GM19395 (cell line): ENCODE measurements around the gene SHC1.

Experiments used
- ATAC-seq: cut with Tn5 transposase; IDR thresholded peaks from one replicate; pipeline ENCODE4 v1.9.1; 2021; ENCODE audit warnings: mild to moderate bottlenecking, moderate library complexity; ENCODE audit not compliant: unreplicated experiment

SHC1 gene

GRCh38 chr1:154974808-154975408 lies 4.4 kb upstream of the SHC1 start:
- ATAC-seq: peak; percentile 55

GRCh38 chr1:154974102-154974807 lies 3.7 kb upstream of the SHC1 start, which contains the start of gene CKS1B:
TSS of gene CKS1B (plus strand) at chr1:154974681. CDS start at chr1:154974746, 65 bp downstream.
- ATAC-seq: peak; percentile 76

- ATAC-seq: peak; percentile 25
Measured at GRCh38 chr1:154973344-154974101, 3.0 kb upstream of the SHC1 start.

GRCh38 chr1:154972517-154973343 lies 2.2 kb upstream of the SHC1 start:
- ATAC-seq: no peak

GRCh38 chr1:154972213-154972516 lies 1.6 kb upstream of the SHC1 start:
- ATAC-seq: no peak

- ATAC-seq: no peak
Measured at GRCh38 chr1:154971341-154971998, 923 bp upstream of the SHC1 start.

GRCh38 chr1:154969860-154970452 lies 591 bp downstream of the SHC1 start:
- ATAC-seq: no peak

GRCh38 chr1:154969246-154969645 lies 1.3 kb downstream of the SHC1 start:
- ATAC-seq: no peak

GRCh38 chr1:154968731-154969130 lies 1.8 kb downstream of the SHC1 start:
- no peak for ATAC-seq

- no peak for ATAC-seq
Measured at GRCh38 chr1:154967331-154967950, 3.1 kb downstream of the SHC1 start.

GRCh38 chr1:154966111-154966510 lies 4.4 kb downstream of the SHC1 start:
- no peak for ATAC-seq

- ATAC-seq: no peak
Measured at GRCh38 chr1:154964359-154964758, 6.2 kb downstream of the SHC1 start.

- no peak for ATAC-seq
Measured at GRCh38 chr1:154963643-154964042, 6.9 kb downstream of the SHC1 start.

- no peak for ATAC-seq
Measured at GRCh38 chr1:154962795-154963330, 7.7 kb downstream of the SHC1 start.

GRCh38 chr1:154962156-154962749 lies 8.3 kb downstream of the SHC1 start:
- ATAC-seq: peak; percentile 7

- peak; percentile 69 for ATAC-seq
Measured at GRCh38 chr1:154961207-154962155, 9.1 kb downstream of the SHC1 start, which contains the start of gene PYGO2. TSS of gene PYGO2 (minus strand) at chr1:154961782. CDS start at chr1:154961576, 206 bp downstream.

GRCh38 chr1:154960446-154961136 lies 10.0 kb downstream of the SHC1 start:
- no peak for ATAC-seq
